Measurements from ENCODE around the gene MT3.

The MT3 gene

GRCh38 chr16:56589141-56590039 is at the start of gene MT3:
TSS of gene MT3 (plus strand) at chr16:56589528. CDS start at chr16:56589591, 63 bp downstream.
- H3K9me3 ChIP-seq (ENCODE audit: control insufficient read depth, insufficient read depth, low read length), result no peaks in the 10 kb centered on the region
- peaks cover 11% of the 10 kb centered on the region for H3K27me3 ChIP-seq (ENCODE audit: control insufficient read depth, low read length)
- H3K4me3 ChIP-seq (ENCODE audit: low read length), result no peak within 1 kb of the TSS
- no peaks in the 10 kb centered on the region for H3F3A ChIP-seq (ENCODE audit: control insufficient read depth, insufficient read depth)
- no peak within 1 kb of the TSS for H3K27ac ChIP-seq (ENCODE audit: low read depth, low read length)
- TF ChIP-seq EZH2phosphoT487 (IDR thresholded peaks at IDR 0.05; ENCODE audit: borderline replicate concordance, low read length), result no peak
- no peak for TF ChIP-seq CTCF (IDR thresholded peaks at IDR 0.05; ENCODE audit: low read depth, low read length, poor library complexity, severe bottlenecking)
- no peaks in the 10 kb centered on the region for H3K79me2 ChIP-seq (ENCODE audit: control insufficient read depth, low read length)
- H3K36me3 ChIP-seq (ENCODE audit: control insufficient read depth, low read length), result no peaks in the 10 kb centered on the region
- H3K4me2 ChIP-seq (ENCODE audit: low read length), result no peak within 1 kb of the TSS
- no peaks in the 10 kb centered on the region for H3K9me2 ChIP-seq (replicated peaks; ENCODE audit: control insufficient read depth, low read length)
- no peaks in the 10 kb centered on the region for H4K20me1 ChIP-seq (ENCODE audit: control insufficient read depth, insufficient read depth, low read depth, low read length)
- peaks cover 21% of the 10 kb centered on the region for H3K4me1 ChIP-seq (ENCODE audit: control insufficient read depth, low read length)

GRCh38 chr16:56539656-56540055 is 49.7 kb upstream of the MT3 start:
- H3K27me3 ChIP-seq (ENCODE audit: control insufficient read depth, low read length), result peaks cover 11% of the 10 kb centered on the region; the same call in 1 of the 2 replicates
- H3K79me2 ChIP-seq (ENCODE audit: control insufficient read depth, low read length), result no peaks in the 10 kb centered on the region
- H3K9me3 ChIP-seq (ENCODE audit: control insufficient read depth, insufficient read depth, low read length), result no peaks in the 10 kb centered on the region
- H4K20me1 ChIP-seq (ENCODE audit: control insufficient read depth, insufficient read depth, low read depth, low read length), result no peaks in the 10 kb centered on the region
- H3K9me2 ChIP-seq (replicated peaks; ENCODE audit: control insufficient read depth, low read length), result no peaks in the 10 kb centered on the region
- no peak overlapping the region for H3K4me3 ChIP-seq (ENCODE audit: low read length)
- H3K27ac ChIP-seq (ENCODE audit: low read depth, low read length), result no peak overlapping the region
- no peaks in the 10 kb centered on the region for H3K36me3 ChIP-seq (ENCODE audit: control insufficient read depth, low read length)
- H3F3A ChIP-seq (ENCODE audit: control insufficient read depth, insufficient read depth), result no peaks in the 10 kb centered on the region
- no peaks in the 10 kb centered on the region for H3K4me1 ChIP-seq (ENCODE audit: control insufficient read depth, low read length)
- H3K4me2 ChIP-seq (ENCODE audit: low read length), result no peak overlapping the region
- TF ChIP-seq CTCF (IDR thresholded peaks at IDR 0.05; ENCODE audit: low read depth, low read length, poor library complexity, severe bottlenecking) (no peak), EZH2phosphoT487 (IDR thresholded peaks at IDR 0.05; ENCODE audit: borderline replicate concordance, low read length) (no peak)

- Histone ChIP-seq H3K79me2 (ENCODE audit: control insufficient read depth, low read length) (no peaks in the 10 kb centered on the region), H3K9me3 (ENCODE audit: control insufficient read depth, insufficient read depth, low read length) (no peaks in the 10 kb centered on the region), H3K4me3 (ENCODE audit: low read length) (no peak overlapping the region), H3K9me2 (replicated peaks; ENCODE audit: control insufficient read depth, low read length) (no peaks in the 10 kb centered on the region), H3K4me1 (ENCODE audit: control insufficient read depth, low read length) (no peaks in the 10 kb centered on the region), H4K20me1 (ENCODE audit: control insufficient read depth, insufficient read depth, low read depth, low read length) (no peaks in the 10 kb centered on the region), H3K27me3 (ENCODE audit: control insufficient read depth, low read length) (peaks cover 7% of the 10 kb centered on the region; the same call in 1 of the 2 replicates), H3K36me3 (ENCODE audit: control insufficient read depth, low read length) (no peaks in the 10 kb centered on the region), H3F3A (ENCODE audit: control insufficient read depth, insufficient read depth) (no peaks in the 10 kb centered on the region), H3K4me2 (ENCODE audit: low read length) (no peak overlapping the region), H3K27ac (ENCODE audit: low read depth, low read length) (no peak overlapping the region)
- TF ChIP-seq EZH2phosphoT487 (IDR thresholded peaks at IDR 0.05; ENCODE audit: borderline replicate concordance, low read length) (no peak), CTCF (IDR thresholded peaks at IDR 0.05; ENCODE audit: low read depth, low read length, poor library complexity, severe bottlenecking) (no peak)
Measured at GRCh38 chr16:56542039-56542438, 47.3 kb upstream of the MT3 start.

Data from DOHH2 (cell line).